ENCODE data around the gene TXNIP. TPM values are rescaled to one million over a fixed set of nuclear protein-coding genes. Genes with fewer than 3 reads are reported as not detected.

Gene TXNIP
- total RNA-seq, 4 donors from 2014 or later = 94.9 to 942 (median 328) TPM

- H3K36me3 ChIP-seq = no peaks in the 10 kb centered on the region
- H3K9me3 ChIP-seq = no peaks in the 10 kb centered on the region
- no peaks in the 10 kb centered on the region for H3K27me3 ChIP-seq
- DNase-seq = no peak
- H3K4me1 ChIP-seq = peaks cover 14 to 38% (median 15%) of the 10 kb centered on the region in 3 donors
- 96% methylated on average over 2 of the region's 2 CpGs for WGBS, 2 donors
- no peak overlapping the region for H3K27ac ChIP-seq
- H3K4me3 ChIP-seq = no peak overlapping the region
- intact Hi-C loops (cut with DNase I) = no loop called here
- TF ChIP-seq POLR2A (IDR thresholded peaks at IDR 0.05) = no peak
- TF ChIP-seq CTCF (IDR thresholded peaks at IDR 0.05) = no peak
Measured at GRCh38 chr1:145967288-145967687, 29.1 kb downstream of the TXNIP start.

- H3K36me3 ChIP-seq = no peaks in the 10 kb centered on the region
- H3K9me3 ChIP-seq = no peaks in the 10 kb centered on the region
- peaks cover 30 to 58% (median 31%) of the 10 kb centered on the region in 3 donors for H3K4me1 ChIP-seq
- TF ChIP-seq CTCF (IDR thresholded peaks at IDR 0.05) (no peak), POLR2A (IDR thresholded peaks at IDR 0.05) (no peak)
- no peak for DNase-seq
- H3K27ac ChIP-seq = peak overlapping the region; percentile 86 to 96 (median 90)
- WGBS, 2 donors = 0% methylated on average over 5 of the region's 5 CpGs
- intact Hi-C loops (cut with DNase I) = no loop called here
- H3K27me3 ChIP-seq = peaks cover 0 to 10% (median 0%) of the 10 kb centered on the region in 4 donors
- H3K4me3 ChIP-seq = peak overlapping the region; percentile 51 to 78 (median 65)
Measured at GRCh38 chr1:145965119-145965744, 31.1 kb downstream of the TXNIP start.

- 2% methylated on average over 26 to 29 of the region's 37 CpGs for WGBS, 2 donors
- Histone ChIP-seq H3K9me3 (no peaks in the 10 kb centered on the region), H3K36me3 (no peaks in the 10 kb centered on the region), H3K4me3 (peak within 1 kb of the TSS; percentile 51 to 78 (median 65)), H3K4me1 (peaks cover 30 to 65% (median 34%) of the 10 kb centered on the region in 3 donors), H3K27ac (peak within 1 kb of the TSS; percentile 86 to 96 (median 90)), H3K27me3 (peaks cover 0 to 10% (median 0%) of the 10 kb centered on the region in 4 donors)
- peak; percentile 80 for DNase-seq
- intact Hi-C loops (cut with DNase I) = loop anchor here (5.0 kb wide), 1 partner anchor 47 kb away; the partner anchor contains the start of gene PEX11B
- no peak for TF ChIP-seq CTCF (IDR thresholded peaks at IDR 0.05)
- peak in 3 of 4 donors; percentile 87 to 98 (median 92) for TF ChIP-seq POLR2A (IDR thresholded peaks at IDR 0.05)
Measured at GRCh38 chr1:145964328-145965118, 31.9 kb downstream of the TXNIP start, which contains the start of the genes ANKRD34A and POLR3GL. Gene ANKRD34A, minus strand, starts transcription at chr1:145964575. Its CDS starts 2,816 bp downstream, at chr1:145961759. Gene POLR3GL, plus strand, starts transcription at chr1:145964690. Its CDS starts 10,176 bp downstream, at chr1:145974866.

GRCh38 chr1:145963265-145964019, 32.9 kb downstream of the TXNIP start:
- H3K36me3 ChIP-seq = no peaks in the 10 kb centered on the region
- peak overlapping the region in 3 of 4 donors; percentile 63 to 79 (median 69) for H3K4me3 ChIP-seq
- H3K4me1 ChIP-seq = peaks cover 30 to 76% (median 34%) of the 10 kb centered on the region in 3 donors
- peak overlapping the region; percentile 86 to 96 (median 90) for H3K27ac ChIP-seq
- H3K9me3 ChIP-seq = no peaks in the 10 kb centered on the region
- intact Hi-C loops (cut with DNase I) = loop anchor here (5.0 kb wide), 1 partner anchor 46 kb away; the partner anchor contains the start of gene PEX11B
- 35 to 36% methylated on average over 5 of the region's 5 CpGs for WGBS, 2 donors
- no peak for DNase-seq
- peaks cover 0 to 10% (median 0%) of the 10 kb centered on the region in 4 donors for H3K27me3 ChIP-seq
- TF ChIP-seq POLR2A (IDR thresholded peaks at IDR 0.05) (no peak), CTCF (IDR thresholded peaks at IDR 0.05) (no peak)

Measured in esophagus squamous epithelium (tissue), 5 donors.